HCT116 (cell line): ENCODE data around the gene CHKA. TPM values are rescaled to one million over a fixed set of nuclear protein-coding genes. Genes with fewer than 3 reads are reported as not detected.

Source experiments
- ATAC-seq: fragments of 200-7000 bp; cut with Tn5 transposase; 2 replicates; pipeline ENCODE4 v1.9.1; 2020; ENCODE audit warnings: mild to moderate bottlenecking, moderate library complexity
- BruUV-seq: library from RNA; stranded (reverse); fragments of 400-500 nt; replicated peaks from 2 replicates; lab custom pipeline; 2021; lab: Mats Ljungman, UMichigan
- CTCF ChIA-PET: fragments of 300-600 bp; sonication (Branson Sonifier 250); formaldehyde crosslinking; loops from one replicate; lab custom pipeline; 2021; ENCODE audit warnings: antibody characterized with exemption; lab: Charles Lee
- POLR2A ChIA-PET: fragments of 300-600, 350-600 bp; sonication (Branson Sonifier 250); formaldehyde crosslinking; loops from one replicate; lab custom pipeline; 2021; ENCODE audit warnings: antibody characterized with exemption; lab: Charles Lee
- RAD21 ChIA-PET, 2 experiments: fragments of 300-600 bp; sonication (Branson Sonifier 250); formaldehyde crosslinking; loops; one replicate each; lab custom pipeline; 2023; ENCODE audit warnings: low total read pairs in 2 of 2; ENCODE audit not compliant: uncharacterized antibody in 2 of 2, unreplicated experiment in 2 of 2, low non-redundant PET in 1 of 2; lab: Charles Lee
- DNase-seq: peaks from one replicate; pipeline ENCODE4 v3.0.0-alpha.2; 2010; ENCODE audit warnings: low read depth, low spot score
- H2AFZ ChIP-seq: fragments of 200-600 bp; shearing (Covaris generic), sonication (generic); 2 replicates; pipeline ENCODE4 v1.6.1; 2017; ENCODE audit warnings: low read depth, mixed run types, mixed read lengths, antibody characterized with exemption, low read length; ENCODE audit not compliant: poor library complexity, severe bottlenecking
- H3K27ac ChIP-seq: 2 replicates; pipeline ENCODE4 v1.5.1; 2012; ENCODE audit warnings: low read depth, low read length
- H3K27me3 ChIP-seq: fragments of 200-600 bp; sonication (generic); 2 replicates; pipeline ENCODE4 v1.6.1; 2016; ENCODE audit warnings: mixed run types, low read length, mixed read lengths; ENCODE audit not compliant: insufficient read depth
- H3K36me3 ChIP-seq, 2 experiments: fragments of 200-500 bp in 1 of 2; fragments of 200-600 bp in 1 of 2; sonication (Bioruptor generic) in 1 of 2; sonication (generic) in 1 of 2; 2 replicates each; pipeline versions ENCODE4 v1.5.1 to v1.6.1; 2014 to 2016; ENCODE audit warnings: low read length in 2 of 2, inconsistent platforms in 1 of 2, mixed read lengths in 1 of 2, mixed run types in 1 of 2; ENCODE audit not compliant: insufficient read depth in 2 of 2, control insufficient read depth in 1 of 2
- H3K4me1 ChIP-seq, 2 experiments: fragments of 200-600 bp in 1 of 2; sonication (generic) in 1 of 2; 2 replicates each; pipeline versions ENCODE4 v1.5.1 to v1.6.1; 2012 to 2017; ENCODE audit warnings: low read length in 2 of 2, inconsistent platforms in 1 of 2, mild to moderate bottlenecking in 1 of 2, mixed read lengths in 1 of 2, mixed run types in 1 of 2, moderate library complexity in 1 of 2; ENCODE audit not compliant: insufficient read depth in 2 of 2, control insufficient read depth in 1 of 2
- H3K4me2 ChIP-seq: fragments of 200-600 bp; sonication (generic); 2 replicates; pipeline ENCODE4 v1.6.1; 2017; ENCODE audit warnings: mixed run types, low read length, mixed read lengths
- H3K4me3 ChIP-seq, 2 experiments: fragments of 200-600 bp in 1 of 2; sonication (generic) in 1 of 2; replicated peaks in 1 of 2; 2 replicates each; pipeline ENCODE4 v1.5.1; 2011 to 2016; ENCODE audit warnings: low read length in 2 of 2, control low read depth in 1 of 2, low read depth in 1 of 2, mild to moderate bottlenecking in 1 of 2, mixed read lengths in 1 of 2, mixed run types in 1 of 2
- H3K79me2 ChIP-seq: fragments of 200-600 bp; sonication (generic); 2 replicates; pipeline ENCODE4 v1.6.1; 2017; ENCODE audit warnings: mild to moderate bottlenecking, mixed run types, low read length, moderate library complexity, mixed read lengths; ENCODE audit not compliant: insufficient read depth
- H3K9ac ChIP-seq: fragments of 200-600 bp; sonication (generic); 2 replicates; pipeline ENCODE4 v1.6.1; 2016; ENCODE audit warnings: low read length, mixed read lengths
- H3K9me2 ChIP-seq: fragments of 200-600 bp; sonication (generic), shearing (Covaris generic); 2 replicates; pipeline ENCODE4 v1.6.1; 2017; ENCODE audit warnings: mixed run types, mild to moderate bottlenecking, moderate library complexity; ENCODE audit not compliant: insufficient read depth
- H3K9me3 ChIP-seq, 2 experiments: fragments of 200-500 bp in 1 of 2; fragments of 200-600 bp in 1 of 2; sonication (Bioruptor generic) in 1 of 2; sonication (generic) in 1 of 2; 2 replicates each; pipeline ENCODE4 v1.6.1; 2014 to 2017; ENCODE audit warnings: low read length in 2 of 2, mixed read lengths in 2 of 2, inconsistent platforms in 1 of 2, low read depth in 1 of 2, mild to moderate bottlenecking in 1 of 2, mixed run types in 1 of 2, moderate library complexity in 1 of 2; ENCODE audit not compliant: control insufficient read depth in 1 of 2, insufficient read depth in 1 of 2
- H4K20me1 ChIP-seq: fragments of 200-600 bp; sonication (generic), shearing (Covaris generic); 2 replicates; pipeline ENCODE4 v1.6.1; 2017; ENCODE audit warnings: mixed run types, mild to moderate bottlenecking, moderate library complexity; ENCODE audit not compliant: insufficient read depth
- ATF3 ChIP-seq: IDR thresholded peaks from 2 replicates; pipeline ENCODE4 v1.6.1; 2012
- EZH2phosphoT487 ChIP-seq: fragments of 200-600 bp; IDR thresholded peaks from 2 replicates; pipeline ENCODE4 v1.6.1; 2018; ENCODE audit warnings: antibody characterized with exemption, borderline replicate concordance
- FOSL1 ChIP-seq: IDR thresholded peaks from 2 replicates; pipeline ENCODE4 v1.6.1; 2012; ENCODE audit warnings: low read depth
- JUND ChIP-seq: IDR thresholded peaks from 2 replicates; pipeline ENCODE4 v1.6.1; 2012
- POLR2AphosphoS5 ChIP-seq: IDR thresholded peaks from 2 replicates; pipeline ENCODE4 v1.6.1; 2011; ENCODE audit warnings: mild to moderate bottlenecking, low read depth, low read length, moderate library complexity
- RAD21 ChIP-seq: IDR thresholded peaks from 2 replicates; pipeline ENCODE4 v1.6.1; 2012; ENCODE audit warnings: low read depth, mild to moderate bottlenecking
- SP1 ChIP-seq: IDR thresholded peaks from 2 replicates; pipeline ENCODE4 v1.6.1; 2012; ENCODE audit warnings: low read depth
- SRF ChIP-seq: IDR thresholded peaks from 2 replicates; pipeline ENCODE4 v1.6.1; 2012; ENCODE audit warnings: low read depth
- intact Hi-C: fragments of 100-400 bp; cut with micrococcal nuclease; formaldehyde crosslinking; loops from 2 replicates; pipeline ENCODE4 v1.10.0; 2022
- total RNA-seq: library from RNA; stranded (reverse); gene quantifications from one replicate; pipeline ENCODE4 v1.2.1, GENCODE V29; 2021; ENCODE audit not compliant: unreplicated experiment
- TF ChIP-seq, protein P1 (sequence below): IDR thresholded peaks from 2 replicates; pipeline ENCODE4 v1.6.1; 2011; ENCODE audit warnings: mild to moderate bottlenecking, low read length, moderate library complexity; ENCODE audit not compliant: insufficient replicate concordance; ENCODE audit errors: extremely low read depth
- TF ChIP-seq, protein P2 (sequence below), 3 experiments: fragments of 200-600 bp in 1 of 3; sonication (generic) in 1 of 3; IDR thresholded peaks in 2 of 3; conservative IDR thresholded peaks in 1 of 3; 2 replicates each; pipeline ENCODE4 v1.5.1; 2012 to 2017; ENCODE audit warnings: low read depth in 2 of 3, low read length in 2 of 3, antibody characterized with exemption in 1 of 3, borderline replicate concordance in 1 of 3, control low read depth in 1 of 3, mild to moderate bottlenecking in 1 of 3, mixed read lengths in 1 of 3, mixed run types in 1 of 3, moderate library complexity in 1 of 3; ENCODE audit not compliant: insufficient read depth in 1 of 3

The CHKA gene
- total RNA-seq, 1 experiment from 2014 or later, result 33.1 TPM

DNA sequence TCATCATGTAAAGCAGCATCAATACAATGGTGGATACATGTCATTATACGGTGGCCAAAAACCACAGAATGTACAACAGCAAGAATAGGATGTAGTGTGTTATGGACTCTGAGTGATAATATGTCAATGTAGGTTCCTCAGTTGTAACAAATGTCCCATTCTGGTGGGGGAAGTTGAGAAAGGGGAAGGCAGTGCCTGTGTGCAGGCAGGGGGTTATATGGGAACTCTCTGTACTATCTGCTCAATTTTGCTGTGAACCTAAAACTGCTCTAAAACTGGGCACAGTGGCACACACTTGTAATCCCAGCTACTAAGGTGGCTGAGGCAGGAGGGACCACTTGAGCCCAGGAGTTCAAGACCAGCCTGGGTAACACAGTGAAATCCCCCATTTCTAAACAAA, 5.9 kb downstream of the CHKA start:
- Histone ChIP-seq H3K4me1 (peaks cover 5 to 30% of the 10 kb centered on the region in 2 experiments; a peak in 3 of 4 replicates), H3K27me3 (no peaks in the 10 kb centered on the region), H3K9ac (no peak overlapping the region), H3K79me2 (peaks cover 89% of the 10 kb centered on the region), H3K9me3 (no peaks in the 10 kb centered on the region), H2AFZ (no peak overlapping the region), H4K20me1 (peaks cover 10% of the 10 kb centered on the region; the same call in 1 of the 2 replicates), H3K36me3 (no peaks in the 10 kb centered on the region), H3K9me2 (no peaks in the 10 kb centered on the region), H3K4me2 (no peak overlapping the region), H3K4me3 (no peak overlapping the region), H3K27ac (no peak overlapping the region)
- DNase-seq, result no peak
- ATAC-seq, result no peak
- POLR2A ChIA-PET, result interaction anchor here (1.3 kb wide), 1 partner anchor 16 kb away, joined by 3 read pairs; no protein-coding TSS in a partner anchor
- intact Hi-C loops, result no loop called here
- no TSS peak for BruUV-seq
- CTCF ChIA-PET, result no interaction called here
- TF ChIP-seq RAD21, result no peak
- TF ChIP-seq, protein P1, sequence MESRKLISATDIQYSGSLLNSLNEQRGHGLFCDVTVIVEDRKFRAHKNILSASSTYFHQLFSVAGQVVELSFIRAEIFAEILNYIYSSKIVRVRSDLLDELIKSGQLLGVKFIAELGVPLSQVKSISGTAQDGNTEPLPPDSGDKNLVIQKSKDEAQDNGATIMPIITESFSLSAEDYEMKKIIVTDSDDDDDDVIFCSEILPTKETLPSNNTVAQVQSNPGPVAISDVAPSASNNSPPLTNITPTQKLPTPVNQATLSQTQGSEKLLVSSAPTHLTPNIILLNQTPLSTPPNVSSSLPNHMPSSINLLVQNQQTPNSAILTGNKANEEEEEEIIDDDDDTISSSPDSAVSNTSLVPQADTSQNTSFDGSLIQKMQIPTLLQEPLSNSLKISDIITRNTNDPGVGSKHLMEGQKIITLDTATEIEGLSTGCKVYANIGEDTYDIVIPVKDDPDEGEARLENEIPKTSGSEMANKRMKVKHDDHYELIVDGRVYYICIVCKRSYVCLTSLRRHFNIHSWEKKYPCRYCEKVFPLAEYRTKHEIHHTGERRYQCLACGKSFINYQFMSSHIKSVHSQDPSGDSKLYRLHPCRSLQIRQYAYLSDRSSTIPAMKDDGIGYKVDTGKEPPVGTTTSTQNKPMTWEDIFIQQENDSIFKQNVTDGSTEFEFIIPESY, result no peak
- TF ChIP-seq POLR2AphosphoS5, result no peak
- TF ChIP-seq EZH2phosphoT487, result no peak
- TF ChIP-seq ATF3, result no peak
- TF ChIP-seq JUND, result no peak
- no peak for TF ChIP-seq FOSL1
- TF ChIP-seq, protein P2, sequence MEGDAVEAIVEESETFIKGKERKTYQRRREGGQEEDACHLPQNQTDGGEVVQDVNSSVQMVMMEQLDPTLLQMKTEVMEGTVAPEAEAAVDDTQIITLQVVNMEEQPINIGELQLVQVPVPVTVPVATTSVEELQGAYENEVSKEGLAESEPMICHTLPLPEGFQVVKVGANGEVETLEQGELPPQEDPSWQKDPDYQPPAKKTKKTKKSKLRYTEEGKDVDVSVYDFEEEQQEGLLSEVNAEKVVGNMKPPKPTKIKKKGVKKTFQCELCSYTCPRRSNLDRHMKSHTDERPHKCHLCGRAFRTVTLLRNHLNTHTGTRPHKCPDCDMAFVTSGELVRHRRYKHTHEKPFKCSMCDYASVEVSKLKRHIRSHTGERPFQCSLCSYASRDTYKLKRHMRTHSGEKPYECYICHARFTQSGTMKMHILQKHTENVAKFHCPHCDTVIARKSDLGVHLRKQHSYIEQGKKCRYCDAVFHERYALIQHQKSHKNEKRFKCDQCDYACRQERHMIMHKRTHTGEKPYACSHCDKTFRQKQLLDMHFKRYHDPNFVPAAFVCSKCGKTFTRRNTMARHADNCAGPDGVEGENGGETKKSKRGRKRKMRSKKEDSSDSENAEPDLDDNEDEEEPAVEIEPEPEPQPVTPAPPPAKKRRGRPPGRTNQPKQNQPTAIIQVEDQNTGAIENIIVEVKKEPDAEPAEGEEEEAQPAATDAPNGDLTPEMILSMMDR (IDR thresholded peaks at IDR 0.05 in 2 of 3, conservative IDR thresholded peaks at IDR 0.05 in 1 of 3; ENCODE audit: borderline replicate concordance in 1 of 3, insufficient read depth in 1 of 3, low read depth in 2 of 3, low read length in 2 of 3), result no peak
- no peak for TF ChIP-seq SP1
- TF ChIP-seq SRF, result no peak
- RAD21 ChIA-PET, result no interaction called here
